H1 (cell line): ENCODE results near the gene PRKAR1B. TPM values are rescaled to one million over a fixed set of nuclear protein-coding genes. Genes with fewer than 3 reads are reported as not detected.

Source experiments
- CTCF ChIA-PET: fragments of 300-600 bp; sonication (Branson Sonifier 250); formaldehyde crosslinking; loops from one replicate; lab custom pipeline; 2021; ENCODE audit not compliant: partially characterized antibody; lab: Charles Lee
- POLR2A ChIA-PET: fragments of 300-600 bp; sonication (Branson Sonifier 250); formaldehyde crosslinking; loops from one replicate; lab custom pipeline; 2021; ENCODE audit warnings: inconsistent platforms; ENCODE audit not compliant: partially characterized antibody; lab: Charles Lee
- DNase-seq, 2 experiments: peaks; one replicate each; pipeline versions ENCODE4 v3.0.0 to v3.0.0-alpha.2; 2010 to 2022; ENCODE audit warnings: low spot score in 2 of 2, low read depth in 1 of 2, mixed read lengths in 1 of 2
- FAIRE-seq: peaks from 2 replicates; lab custom pipeline; 2011; peaks lifted over from hg19 to GRCh38; lab: Jason Lieb, UNC
- H2AFZ ChIP-seq: 2 replicates; pipeline ENCODE4 v1.8.1; 2012; ENCODE audit warnings: low read length, inconsistent platforms
- H2AK5ac ChIP-seq: 2 replicates; pipeline ENCODE4 v1.6.1; 2013; ENCODE audit warnings: low read depth, low read length
- H2BK120ac ChIP-seq: replicated peaks from 2 replicates; pipeline ENCODE3; 2013; ENCODE audit warnings: low read depth, low read length, inconsistent platforms
- H2BK12ac ChIP-seq: 2 replicates; pipeline ENCODE4 v1.6.1; 2013; ENCODE audit warnings: low read depth, low read length
- H2BK15ac ChIP-seq: 2 replicates; pipeline ENCODE4 v1.6.1; 2013; ENCODE audit warnings: low read length
- H2BK20ac ChIP-seq: 2 replicates; pipeline ENCODE4 v1.6.1; 2013; ENCODE audit warnings: low read length
- H2BK5ac ChIP-seq: 2 replicates; pipeline ENCODE4 v1.6.1; 2013; ENCODE audit warnings: low read depth, low read length
- H3K14ac ChIP-seq: 2 replicates; pipeline ENCODE4 v1.6.1; 2013; ENCODE audit warnings: inconsistent platforms; ENCODE audit not compliant: insufficient read length
- H3K18ac ChIP-seq: 2 replicates; pipeline ENCODE4 v1.6.1; 2013; ENCODE audit warnings: low read length; ENCODE audit errors: extremely low read depth
- H3K23ac ChIP-seq: 2 replicates; pipeline ENCODE4 v1.6.1; 2013; ENCODE audit warnings: inconsistent platforms; ENCODE audit not compliant: insufficient read length
- H3K23me2 ChIP-seq: 2 replicates; pipeline ENCODE4 v1.6.1; 2013; ENCODE audit warnings: low read depth, low read length
- H3K27ac ChIP-seq: 2 replicates; pipeline ENCODE4 v1.6.1; 2011; ENCODE audit warnings: low read depth, low read length, inconsistent platforms
- H3K27me3 ChIP-seq, 4 experiments: replicated peaks in 1 of 4; 1 replicate in 1 of 4; 2 replicates in 3 of 4; pipeline versions ENCODE4 v1.6.1 to v1.8.1; 2011 to 2013; ENCODE audit warnings: low read length in 3 of 4, mild to moderate bottlenecking in 3 of 4, inconsistent platforms in 2 of 4, mixed read lengths in 2 of 4, moderate library complexity in 1 of 4; ENCODE audit not compliant: control insufficient read depth in 3 of 4, insufficient read depth in 3 of 4; ENCODE audit errors: extremely low read depth in 1 of 4
- H3K36me3 ChIP-seq, 4 experiments: 2 replicates each; pipeline versions ENCODE4 v1.6.1 to v1.8.1; 2011 to 2013; ENCODE audit warnings: mild to moderate bottlenecking in 4 of 4, low read length in 3 of 4, moderate library complexity in 2 of 4, control low read depth in 1 of 4, inconsistent platforms in 1 of 4; ENCODE audit not compliant: insufficient read depth in 4 of 4, control insufficient read depth in 2 of 4
- H3K4ac ChIP-seq: replicated peaks from 2 replicates; pipeline ENCODE3; 2013; ENCODE audit warnings: low read length, low read depth, mixed read lengths, inconsistent platforms; ENCODE audit not compliant: insufficient read length
- H3K4me1 ChIP-seq, 4 experiments: replicated peaks in 1 of 4; 1 replicate in 1 of 4; 2 replicates in 3 of 4; pipeline versions ENCODE4 v1.6.1 to v1.8.1; 2011 to 2013; ENCODE audit warnings: low read length in 3 of 4, inconsistent platforms in 2 of 4, mixed read lengths in 1 of 4; ENCODE audit not compliant: insufficient read depth in 4 of 4, control insufficient read depth in 3 of 4
- H3K4me2 ChIP-seq, 2 experiments: 2 replicates each; pipeline versions ENCODE4 v1.6.1 to v1.8.1; 2011 to 2013; ENCODE audit warnings: low read depth in 2 of 2, low read length in 2 of 2, control low read depth in 1 of 2, inconsistent platforms in 1 of 2, mild to moderate bottlenecking in 1 of 2; ENCODE audit not compliant: insufficient read depth in 1 of 2
- H3K4me3 ChIP-seq, 4 experiments: fragments of 200-600, 300-600 bp in 1 of 4; sonication (generic), shearing (Covaris generic), sonication (Bioruptor Twin) in 1 of 4; 2 replicates each; pipeline versions ENCODE4 v1.5.1 to v1.8.1; 2011 to 2016; ENCODE audit warnings: low read length in 4 of 4, low read depth in 3 of 4, control low read depth in 2 of 4, inconsistent platforms in 2 of 4, mild to moderate bottlenecking in 2 of 4, mixed read lengths in 1 of 4, moderate library complexity in 1 of 4; ENCODE audit not compliant: insufficient read depth in 2 of 4; ENCODE audit errors: extremely low read depth in 1 of 4
- H3K56ac ChIP-seq: replicated peaks from 2 replicates; pipeline ENCODE3; 2013; ENCODE audit warnings: low read depth, mild to moderate bottlenecking, mixed read lengths, low read length, inconsistent platforms; ENCODE audit not compliant: insufficient read length
- H3K79me1 ChIP-seq: 2 replicates; pipeline ENCODE4 v1.6.1; 2013; ENCODE audit warnings: low read depth, low read length, control low read depth
- H3K79me2 ChIP-seq, 2 experiments: 2 replicates each; pipeline versions ENCODE4 v1.6.1 to v1.8.1; 2012 to 2013; ENCODE audit warnings: low read length in 2 of 2, mild to moderate bottlenecking in 2 of 2, inconsistent platforms in 1 of 2; ENCODE audit not compliant: insufficient read depth in 2 of 2, control insufficient read depth in 1 of 2
- H3K9ac ChIP-seq, 4 experiments: replicated peaks in 1 of 4; 1 replicate in 1 of 4; 2 replicates in 3 of 4; pipeline versions ENCODE4 v1.6.1 to v1.8.1; 2011 to 2013; ENCODE audit warnings: low read depth in 3 of 4, low read length in 3 of 4, control low read depth in 2 of 4, mild to moderate bottlenecking in 2 of 4, moderate library complexity in 2 of 4, inconsistent platforms in 1 of 4; ENCODE audit errors: extremely low read depth in 1 of 4
- H3K9me3 ChIP-seq, 2 experiments: 2 replicates each; pipeline versions ENCODE4 v1.6.1 to v1.8.1; 2012 to 2013; ENCODE audit warnings: mild to moderate bottlenecking in 2 of 2, moderate library complexity in 2 of 2, control low read depth in 1 of 2, inconsistent platforms in 1 of 2, low read depth in 1 of 2, low read length in 1 of 2, mixed read lengths in 1 of 2; ENCODE audit not compliant: insufficient read depth in 2 of 2
- H4K20me1 ChIP-seq, 2 experiments: replicated peaks in 1 of 2; 2 replicates each; pipeline versions ENCODE3 to v1.8.1; 2011 to 2013; ENCODE audit warnings: inconsistent platforms in 2 of 2, low read length in 2 of 2, mild to moderate bottlenecking in 1 of 2; ENCODE audit not compliant: insufficient read depth in 2 of 2, control insufficient read depth in 1 of 2
- H4K5ac ChIP-seq: 2 replicates; pipeline ENCODE4 v1.6.1; 2013; ENCODE audit warnings: low read length, low read depth, mixed read lengths, inconsistent platforms; ENCODE audit not compliant: insufficient read length
- H4K8ac ChIP-seq: 2 replicates; pipeline ENCODE4 v1.8.0; 2013; ENCODE audit warnings: mild to moderate bottlenecking, moderate library complexity, low read length, inconsistent platforms; ENCODE audit not compliant: insufficient read depth; ENCODE audit errors: extremely low read depth
- H4K91ac ChIP-seq: replicated peaks from 2 replicates; pipeline ENCODE3; 2013; ENCODE audit warnings: low read length, mixed read lengths, inconsistent platforms; ENCODE audit not compliant: insufficient read length
- FOSL1 ChIP-seq: IDR thresholded peaks from 2 replicates; pipeline ENCODE4 v1.6.1; 2011; ENCODE audit warnings: mild to moderate bottlenecking, low read depth, low read length, moderate library complexity; ENCODE audit not compliant: insufficient read depth
- WGBS, 2 experiments: shearing (Covaris generic) in 1 of 2; methylation state at CpG; one replicate each; pipeline versions ENCODE4 v1.1.6 to v1.1.7; 2013 to 2015; ENCODE audit warnings: low lambda C conversion rate in 2 of 2, mixed read lengths in 2 of 2, inconsistent platforms in 1 of 2, low coverage in 1 of 2, missing lambda C conversion rate in 1 of 2; ENCODE audit not compliant: insufficient replicate concordance in 2 of 2, insufficient coverage in 1 of 2, insufficient read length in 1 of 2; ENCODE audit errors: extremely low coverage in 1 of 2, missing lambda C conversion rate in 1 of 2; 5-methylcytosine and 5-hydroxymethylcytosine counted together
- polyA plus RNA-seq, 7 experiments: library from polyadenylated mRNA; depleted of rRNA in 3 of 7; stranded (reverse) in 5 of 7; unstranded in 2 of 7; fragments of >200 nt in 5 of 7; fragments of 200-250 nt in 2 of 7; gene quantifications; 1 replicate in 5 of 7; 2 replicates in 1 of 7; 4 replicates in 1 of 7; pipeline versions ENCODE4 v1.2.1 to v1.2.3, GENCODE V29; 2011 to 2013; ENCODE audit warnings: missing spikeins in 2 of 7, mixed read lengths in 2 of 7
- total RNA-seq: library from RNA; stranded (reverse); fragmentation: NEBNext Ultra II Directional; extraction: Animal tissue kit (Norgen Biotek cat#: 25700); gene quantifications from 2 replicates; pipeline ENCODE4 v1.2.1, GENCODE V29; 2021

PRKAR1B gene
- total and polyA plus RNA-seq, 2 of the 8 experiments (the other 6 are each of a cell fraction or from before 2014, with no cell fraction given) = 12.3 to 55.7 TPM

DNA sequence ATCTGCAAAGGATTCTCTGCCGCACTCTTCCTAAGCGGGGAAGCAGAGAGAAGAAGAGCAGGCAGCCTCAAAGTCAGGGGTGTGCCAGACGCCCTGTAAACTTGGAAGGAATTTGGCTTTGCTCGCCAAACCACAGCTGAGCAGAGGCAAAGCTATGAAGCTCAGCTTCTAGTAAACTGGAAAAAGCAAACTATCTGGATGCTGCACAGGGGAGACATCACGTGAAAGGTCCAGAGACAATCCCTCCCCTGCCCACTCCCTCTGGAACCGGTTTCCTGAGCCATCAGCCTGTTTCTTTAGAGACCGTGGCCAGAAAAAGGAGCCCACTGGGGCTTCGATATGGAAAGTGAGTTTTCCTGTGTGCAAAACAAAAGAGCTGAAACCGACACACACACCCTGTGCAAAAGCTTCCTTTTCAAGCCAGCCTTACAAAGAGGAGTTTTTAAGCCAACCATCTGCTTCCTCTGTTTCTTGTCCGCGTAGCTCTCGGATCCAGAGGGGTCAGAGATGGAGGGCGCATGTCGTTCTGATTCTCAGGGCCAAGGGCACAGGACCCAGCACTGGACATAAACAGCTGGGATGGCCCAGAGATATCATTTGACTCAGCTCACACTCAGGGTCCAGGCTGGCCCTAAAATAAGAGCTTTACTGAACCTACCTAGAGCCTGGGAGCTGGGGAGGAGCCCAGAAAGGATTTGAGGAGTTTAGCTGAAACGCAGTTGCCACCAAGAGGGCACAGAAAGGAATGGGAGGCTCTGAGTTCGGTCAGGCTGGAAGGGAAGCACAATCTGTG is 58.7 kb downstream of the PRKAR1B start:
- H2BK5ac ChIP-seq = no peak overlapping the region
- H3K23ac ChIP-seq = no peak overlapping the region
- H3K23me2 ChIP-seq = peaks cover 4% of the 10 kb centered on the region; the same call in 1 of the 2 replicates
- no peak overlapping the region for H3K4me3 ChIP-seq
- no peak overlapping the region for H3K9ac ChIP-seq
- H3K14ac ChIP-seq = no peak overlapping the region
- H3K4me2 ChIP-seq = no peak overlapping the region
- CTCF ChIA-PET = interaction anchor here (0.8 to 1.0 kb wide), 2 partner anchors 9 to 96 kb away, joined by 3 read pairs; no protein-coding TSS in a partner anchor
- no peak overlapping the region for H2BK20ac ChIP-seq
- no peak overlapping the region for H3K56ac ChIP-seq
- DNase-seq = no peak
- peaks cover 0 to 4% of the 10 kb centered on the region in 2 experiments; a peak in 1 of 4 replicates for H3K79me2 ChIP-seq
- H2AFZ ChIP-seq = no peak overlapping the region
- no peaks in the 10 kb centered on the region for H3K27me3 ChIP-seq
- POLR2A ChIA-PET = no interaction called here
- H2BK15ac ChIP-seq = no peak overlapping the region
- no peak overlapping the region for H3K27ac ChIP-seq
- FAIRE-seq = no peak
- no peaks in the 10 kb centered on the region; the same call in 1 of the 2 replicates for H3K79me1 ChIP-seq
- no peak overlapping the region for H2AK5ac ChIP-seq
- no peak overlapping the region for H2BK120ac ChIP-seq
- peaks cover 0 to 5% (median 0%) of the 10 kb centered on the region in 4 experiments; a peak in 2 of 8 replicates for H3K36me3 ChIP-seq
- H3K9me3 ChIP-seq = no peaks in the 10 kb centered on the region
- no peak overlapping the region for H4K8ac ChIP-seq
- H2BK12ac ChIP-seq = no peak overlapping the region
- no peak overlapping the region for H3K4ac ChIP-seq
- no peak overlapping the region for H3K18ac ChIP-seq
- no peak overlapping the region for H4K91ac ChIP-seq
- 79% methylated on average over 16 of the region's 16 CpGs; no CpG with 5 or more reads in 1 of the 2 experiments for WGBS, 2 experiments
- H4K20me1 ChIP-seq = peaks cover 0 to 4% of the 10 kb centered on the region in 2 experiments
- H3K4me1 ChIP-seq = peaks cover 3 to 28% (median 19%) of the 10 kb centered on the region in 4 experiments
- H4K5ac ChIP-seq = no peak overlapping the region
- no peak for TF ChIP-seq FOSL1
